Breast epithelium (tissue), 3 donors: ENCODE results near the gene NMUR2.

Experiments
- POLR2A ChIP-seq: fragments of 450-650 bp; IDR thresholded peaks from one replicate; pipeline ENCODE4 v1.6.1; 2016; ENCODE audit warnings: antibody characterized with exemption, mild to moderate bottlenecking, moderate library complexity
- POLR2AphosphoS5 ChIP-seq, 3 donors: sonication (generic); formaldehyde crosslinking; IDR thresholded peaks; one replicate each; pipeline ENCODE4 v1.6.1; 2017; ENCODE audit warnings: antibody characterized with exemption in 3 of 3
- TF ChIP-seq, protein P1 (sequence below), 3 donors: fragments of 450-650 bp; IDR thresholded peaks; one replicate each; pipeline ENCODE4 v1.5.1; 2016 to 2017; ENCODE audit warnings: antibody characterized with exemption in 3 of 3, mild to moderate bottlenecking in 3 of 3, moderate library complexity in 3 of 3

DNA sequence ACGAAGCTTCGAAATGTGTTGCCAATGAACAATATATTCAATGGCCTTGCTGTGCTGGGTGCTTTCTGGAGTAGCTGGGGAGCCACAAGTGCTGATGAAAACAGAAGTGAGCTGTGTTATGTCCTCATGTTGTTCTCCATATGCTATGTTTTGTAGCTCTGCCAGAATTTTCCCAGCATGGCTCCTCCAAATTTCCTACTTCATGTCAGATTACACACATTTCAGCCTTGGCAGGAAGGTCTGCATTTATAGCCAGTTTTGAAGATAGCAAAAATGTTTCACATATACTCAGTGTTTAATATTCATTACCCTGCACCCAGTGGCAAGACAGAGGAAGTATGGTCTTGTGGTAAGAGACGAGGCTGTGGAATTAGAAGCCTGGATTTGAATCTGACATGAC is 22.6 kb upstream of the NMUR2 start:
- TF ChIP-seq, protein P1, sequence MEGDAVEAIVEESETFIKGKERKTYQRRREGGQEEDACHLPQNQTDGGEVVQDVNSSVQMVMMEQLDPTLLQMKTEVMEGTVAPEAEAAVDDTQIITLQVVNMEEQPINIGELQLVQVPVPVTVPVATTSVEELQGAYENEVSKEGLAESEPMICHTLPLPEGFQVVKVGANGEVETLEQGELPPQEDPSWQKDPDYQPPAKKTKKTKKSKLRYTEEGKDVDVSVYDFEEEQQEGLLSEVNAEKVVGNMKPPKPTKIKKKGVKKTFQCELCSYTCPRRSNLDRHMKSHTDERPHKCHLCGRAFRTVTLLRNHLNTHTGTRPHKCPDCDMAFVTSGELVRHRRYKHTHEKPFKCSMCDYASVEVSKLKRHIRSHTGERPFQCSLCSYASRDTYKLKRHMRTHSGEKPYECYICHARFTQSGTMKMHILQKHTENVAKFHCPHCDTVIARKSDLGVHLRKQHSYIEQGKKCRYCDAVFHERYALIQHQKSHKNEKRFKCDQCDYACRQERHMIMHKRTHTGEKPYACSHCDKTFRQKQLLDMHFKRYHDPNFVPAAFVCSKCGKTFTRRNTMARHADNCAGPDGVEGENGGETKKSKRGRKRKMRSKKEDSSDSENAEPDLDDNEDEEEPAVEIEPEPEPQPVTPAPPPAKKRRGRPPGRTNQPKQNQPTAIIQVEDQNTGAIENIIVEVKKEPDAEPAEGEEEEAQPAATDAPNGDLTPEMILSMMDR (IDR thresholded peaks at IDR 0.05), result no peak
- no peak for TF ChIP-seq POLR2A
- TF ChIP-seq POLR2AphosphoS5 (IDR thresholded peaks at IDR 0.05), result no peak
